ENCODE data around the gene ZGRF1. TPM values are rescaled to one million over a fixed set of nuclear protein-coding genes. Genes with fewer than 3 reads are reported as not detected.

The ZGRF1 gene
- total and polyA plus RNA-seq, 2 donors (not counting 3 experiments of a cell fraction or from before 2014, with no cell fraction given) = 2.4 to 14.4 TPM

GRCh38 chr4:112519689-112520597 is 116.8 kb downstream of the ZGRF1 start:
- TF ChIP-seq EZH2 (IDR thresholded peaks at IDR 0.05; ENCODE audit: borderline replicate concordance, low read depth, low read length, severe bottlenecking) = no peak
- TF ChIP-seq GATA2 (IDR thresholded peaks at IDR 0.05; ENCODE audit: insufficient read depth, insufficient read length, low read depth, low read length) = no peak
- no peak for TF ChIP-seq MAX (IDR thresholded peaks at IDR 0.05; ENCODE audit: insufficient read depth, insufficient read length)
- TF ChIP-seq POLR2AphosphoS5 (IDR thresholded peaks at IDR 0.05; ENCODE audit: insufficient read depth, low read depth, low read length) = no peak
- TF ChIP-seq POLR2A (IDR thresholded peaks at IDR 0.05; ENCODE audit: low read depth, low read length) = no peak
- TF ChIP-seq FOS (IDR thresholded peaks at IDR 0.05; ENCODE audit: borderline replicate concordance, insufficient read depth, low read length) = no peak
- no peak for TF ChIP-seq CTCF (IDR thresholded peaks at IDR 0.05; ENCODE audit: extremely low read depth in 1 of 2, insufficient read depth in 1 of 2, low read depth in 1 of 2, low read length in 2 of 2)
- TF ChIP-seq MYC (IDR thresholded peaks at IDR 0.05; ENCODE audit: low read depth, low read length) = no peak
- TF ChIP-seq JUN (IDR thresholded peaks at IDR 0.05; ENCODE audit: borderline replicate concordance, insufficient read depth, insufficient read length, low read depth) = no peak
- Histone ChIP-seq H3K27ac (ENCODE audit: insufficient read depth, low read depth, low read length) (no peak overlapping the region), H4K20me1 (replicated peaks; ENCODE audit: control insufficient read depth, extremely low read depth, insufficient read depth, low read length) (peaks cover 3% of the 10 kb centered on the region), H3K4me2 (ENCODE audit: insufficient read depth, low read length) (no peak overlapping the region), H3K79me2 (ENCODE audit: control insufficient read depth, insufficient read depth, low read length) (no peaks in the 10 kb centered on the region), H3K9me1 (replicated peaks; ENCODE audit: control insufficient read depth, extremely low read depth, insufficient read depth, low read length) (no peaks in the 10 kb centered on the region), H3K9me3 (replicated peaks; ENCODE audit: control insufficient read depth, insufficient read depth, low read length) (no peaks in the 10 kb centered on the region), H3K4me1 (ENCODE audit: control insufficient read depth, extremely low read depth, insufficient read depth, low read length) (peaks cover 15% of the 10 kb centered on the region), H3K9ac (replicated peaks; ENCODE audit: extremely low read depth, insufficient read depth, low read length) (no peak overlapping the region), H3K4me3 (replicated peaks in 1 of 3; ENCODE audit: insufficient read depth in 1 of 3, low read depth in 1 of 3, low read length in 3 of 3) (no peak overlapping the region), H2AFZ (ENCODE audit: low read depth, low read length) (no peak overlapping the region), H3K36me3 (ENCODE audit: control insufficient read depth in 2 of 2, extremely low read depth in 1 of 2, insufficient read depth in 2 of 2, low read length in 2 of 2) (no peaks in the 10 kb centered on the region), H3K27me3 (ENCODE audit: control insufficient read depth in 2 of 2, insufficient read depth in 2 of 2, low read length in 2 of 2) (peaks cover 82 to 96% of the 10 kb centered on the region in 2 experiments)
- DNase-seq (ENCODE audit: low read depth, low spot score) (no peak), FAIRE-seq (no peak)
- POLR2A ChIA-PET = no interaction called here
- CTCF ChIA-PET = interaction anchor here (1.1 to 1.6 kb wide), 4 partner anchors 9 to 192 kb away, joined by 3 to 4 read pairs (median 4); no protein-coding TSS in a partner anchor
- no TSS peak for BruUV-seq (replicated peaks)
- dilution Hi-C loops (cut with MboI; ENCODE audit: extremely low pct_ligation_motif_present, low sequenced_read_pairs) (no loop called here), intact Hi-C loops (cut with micrococcal nuclease) (loop anchor here (5.0 kb wide), 6 partner anchors 117 to 1898 kb away; partner anchors contain the start of genes AP1AR, LARP7, PITX2 and ZGRF1)

Data from endothelial cell of umbilical vein (primary cell).